WTC11 (cell line): ENCODE results near the gene SDCCAG8. TPM values are rescaled to one million over a fixed set of nuclear protein-coding genes. Genes with fewer than 3 reads are reported as not detected.

Experiments
- ATAC-seq: fragments of 200-7000 bp; cut with Tn5 transposase; 2 replicates; pipeline ENCODE4 v1.10.0; 2021; ENCODE audit warnings: mild to moderate bottlenecking, moderate library complexity
- CTCF ChIA-PET: fragments of 300-600 bp; sonication (Branson Sonifier 250); formaldehyde crosslinking; loops from one replicate; lab custom pipeline; 2021; ENCODE audit warnings: antibody characterized with exemption; lab: Charles Lee
- POLR2A ChIA-PET: fragments of 350-600 bp; sonication (Branson Sonifier 250); formaldehyde crosslinking; loops from one replicate; lab custom pipeline; 2021; ENCODE audit warnings: antibody characterized with exemption; lab: Charles Lee
- DNase-seq: peaks from one replicate; pipeline ENCODE4 v3.0.0; 2021; ENCODE audit warnings: low spot score
- H3K27ac Mint-ChIP-seq: 2 replicates; pipeline ENCODE4 v1.8.0; 2021; ENCODE audit warnings: mixed read lengths
- H3K27me3 Mint-ChIP-seq: 2 replicates; pipeline ENCODE4 v1.8.0; 2021; ENCODE audit warnings: low read depth, mild to moderate bottlenecking, moderate library complexity, mixed read lengths
- H3K36me3 Mint-ChIP-seq: 2 replicates; pipeline ENCODE4 v1.8.0; 2021; ENCODE audit warnings: mixed read lengths
- H3K4me1 Mint-ChIP-seq: 2 replicates; pipeline ENCODE4 v1.8.0; 2022; ENCODE audit warnings: mixed read lengths
- H3K4me3 Mint-ChIP-seq: 2 replicates; pipeline ENCODE4 v1.8.0; 2021; ENCODE audit warnings: mild to moderate bottlenecking, moderate library complexity, mixed read lengths
- H3K9me3 Mint-ChIP-seq: 2 replicates; pipeline ENCODE4 v1.8.0; 2021; ENCODE audit warnings: mixed read lengths
- AR ChIP-seq: fragments of 250-450 bp; sonication (Bioruptor Pico); IDR thresholded peaks from 2 replicates; pipeline ENCODE4 v1.9.0; 2021; ENCODE audit warnings: mild to moderate bottlenecking
- ATF2 ChIP-seq: sonication (generic); formaldehyde crosslinking; IDR thresholded peaks from 2 replicates; pipeline ENCODE4 v1.8.1; 2022; ENCODE audit warnings: low read depth, missing genetic modification reagents, borderline replicate concordance
- ELF4 ChIP-seq: sonication (generic); formaldehyde crosslinking; IDR thresholded peaks from 2 replicates; pipeline ENCODE4 v1.8.1; 2022; ENCODE audit warnings: low read depth, mild to moderate bottlenecking, moderate library complexity, missing genetic modification reagents
- EMX1 ChIP-seq: fragments of 250-450 bp; sonication (Bioruptor Pico); IDR thresholded peaks from 2 replicates; pipeline ENCODE4 v1.8.0; 2021; ENCODE audit warnings: mild to moderate bottlenecking
- GTF2I ChIP-seq: fragments of 250-450 bp; sonication (Bioruptor Pico); conservative IDR thresholded peaks from 2 replicates; pipeline ENCODE4 v1.4.0; 2021; ENCODE audit warnings: mild to moderate bottlenecking
- HMGXB4 ChIP-seq: sonication (generic); formaldehyde crosslinking; IDR thresholded peaks from 2 replicates; pipeline ENCODE4 v1.8.1; 2023; ENCODE audit warnings: mild to moderate bottlenecking, moderate library complexity, missing genetic modification reagents
- NFYB ChIP-seq: sonication (generic); formaldehyde crosslinking; conservative IDR thresholded peaks from 2 replicates; pipeline ENCODE4 v1.8.0; 2022; ENCODE audit warnings: low read depth, missing genetic modification reagents
- NR1H2 ChIP-seq: sonication (generic); formaldehyde crosslinking; IDR thresholded peaks from 2 replicates; pipeline ENCODE4 v1.9.0; 2021; ENCODE audit warnings: mild to moderate bottlenecking, moderate library complexity, missing genetic modification reagents
- NR3C1 ChIP-seq: sonication (generic); formaldehyde crosslinking; conservative IDR thresholded peaks from 2 replicates; pipeline ENCODE4 v1.8.1; 2023; ENCODE audit warnings: low read depth, mild to moderate bottlenecking, missing genetic modification reagents
- OVOL2 ChIP-seq: fragments of 250-450 bp; sonication (Bioruptor Pico); IDR thresholded peaks from 2 replicates; pipeline ENCODE4 v1.9.0; 2021; ENCODE audit warnings: mild to moderate bottlenecking, borderline replicate concordance
- PRRX2 ChIP-seq: fragments of 250-450 bp; sonication (Bioruptor Pico); IDR thresholded peaks from 2 replicates; pipeline ENCODE4 v1.8.0; 2021; ENCODE audit warnings: mild to moderate bottlenecking
- SMAD3 ChIP-seq: sonication (generic); formaldehyde crosslinking; IDR thresholded peaks from 2 replicates; pipeline ENCODE4 v1.8.0; 2022; ENCODE audit warnings: missing genetic modification reagents, mild to moderate bottlenecking, borderline replicate concordance
- SOX15 ChIP-seq: fragments of 250-450 bp; sonication (Bioruptor Pico); IDR thresholded peaks from 2 replicates; pipeline ENCODE4 v1.9.0; 2021; ENCODE audit warnings: mild to moderate bottlenecking
- SP1 ChIP-seq: sonication (generic); formaldehyde crosslinking; conservative IDR thresholded peaks from 2 replicates; pipeline ENCODE4 v1.8.1; 2022; ENCODE audit warnings: missing genetic modification reagents
- TP53 ChIP-seq: sonication (generic); formaldehyde crosslinking; IDR thresholded peaks from 2 replicates; pipeline ENCODE4 v1.8.1; 2023; ENCODE audit warnings: mild to moderate bottlenecking, missing genetic modification reagents
- USF1 ChIP-seq: sonication (generic); formaldehyde crosslinking; IDR thresholded peaks from 2 replicates; pipeline ENCODE4 v1.8.0; 2022; ENCODE audit warnings: mild to moderate bottlenecking, missing genetic modification reagents
- USF2 ChIP-seq: sonication (generic); formaldehyde crosslinking; IDR thresholded peaks from 2 replicates; pipeline ENCODE4 v1.8.1; 2023; ENCODE audit warnings: mild to moderate bottlenecking, missing genetic modification reagents, moderate library complexity
- ZBTB21 ChIP-seq: sonication (generic); formaldehyde crosslinking; IDR thresholded peaks from 2 replicates; pipeline ENCODE4 v1.8.1; 2023; ENCODE audit warnings: mild to moderate bottlenecking, missing genetic modification reagents, borderline replicate concordance
- ZNF232 ChIP-seq: sonication (generic); formaldehyde crosslinking; IDR thresholded peaks from 2 replicates; pipeline ENCODE4 v1.8.0; 2022; ENCODE audit warnings: mild to moderate bottlenecking, missing genetic modification reagents
- ZNF281 ChIP-seq: sonication (generic); formaldehyde crosslinking; IDR thresholded peaks from 2 replicates; pipeline ENCODE4 v1.8.0; 2023; ENCODE audit warnings: mild to moderate bottlenecking, missing genetic modification reagents
- total RNA-seq: library from RNA; stranded (reverse); gene quantifications from 3 replicates; pipeline ENCODE4 v1.2.3, GENCODE V29; 2021

Gene SDCCAG8
- total RNA-seq, 1 experiment from 2014 or later = 44.3 TPM

GRCh38 chr1:243268751-243269460, 13.1 kb downstream of the SDCCAG8 start:
- H3K4me3 Mint-ChIP-seq = no peak overlapping the region
- no peak overlapping the region for H3K27ac Mint-ChIP-seq
- H3K9me3 Mint-ChIP-seq = no peaks in the 10 kb centered on the region
- H3K4me1 Mint-ChIP-seq = peaks cover 19% of the 10 kb centered on the region
- TF ChIP-seq ATF2 (CRISPR knock-in tag) = no peak
- no peaks in the 10 kb centered on the region for H3K27me3 Mint-ChIP-seq
- peak; percentile 90 for ATAC-seq
- CTCF ChIA-PET = interaction anchor here (1.0 kb wide), 1 partner anchor 75 kb away, joined by 3 read pairs; no protein-coding TSS in a partner anchor
- POLR2A ChIA-PET = no interaction called here
- DNase-seq = no peak
- H3K36me3 Mint-ChIP-seq = no peaks in the 10 kb centered on the region

GRCh38 chr1:243269461-243269801, 13.6 kb downstream of the SDCCAG8 start:
- H3K27me3 Mint-ChIP-seq = no peaks in the 10 kb centered on the region
- no peak overlapping the region for H3K27ac Mint-ChIP-seq
- peak; percentile 11; the same call in 1 of the 2 replicates for ATAC-seq
- POLR2A ChIA-PET = no interaction called here
- no peak for DNase-seq
- TF ChIP-seq USF1 (CRISPR knock-in tag) (no peak), SP1 (no peak), SMAD3 (CRISPR knock-in tag) (no peak), NFYB (CRISPR knock-in tag) (no peak), TP53 (no peak), ELF4 (CRISPR knock-in tag) (no peak), EMX1 (no peak)
- no peak overlapping the region for H3K4me3 Mint-ChIP-seq
- H3K36me3 Mint-ChIP-seq = no peaks in the 10 kb centered on the region
- H3K4me1 Mint-ChIP-seq = peaks cover 19% of the 10 kb centered on the region
- CTCF ChIA-PET = interaction anchor here (1.0 kb wide), 1 partner anchor 75 kb away, joined by 3 read pairs; no protein-coding TSS in a partner anchor
- H3K9me3 Mint-ChIP-seq = no peaks in the 10 kb centered on the region

GRCh38 chr1:243270097-243270864, 14.4 kb downstream of the SDCCAG8 start:
- H3K4me3 Mint-ChIP-seq = no peak overlapping the region
- peak overlapping the region; percentile 43; the same call in 1 of the 2 replicates for H3K27ac Mint-ChIP-seq
- ChIA-PET CTCF (interaction anchor here (0.6 to 0.8 kb wide), 2 partner anchors 14 to 804 kb away, joined by 3 read pairs; no protein-coding TSS in a partner anchor), POLR2A (no interaction called here)
- DNase-seq (no peak), ATAC-seq (no peak)
- no peaks in the 10 kb centered on the region for H3K9me3 Mint-ChIP-seq
- H3K36me3 Mint-ChIP-seq = no peaks in the 10 kb centered on the region
- peaks cover 19% of the 10 kb centered on the region for H3K4me1 Mint-ChIP-seq
- H3K27me3 Mint-ChIP-seq = no peaks in the 10 kb centered on the region
- TF ChIP-seq PRRX2 (CRISPR knock-in tag) (no peak), NR3C1 (no peak), HMGXB4 (CRISPR knock-in tag) (no peak), OVOL2 (no peak), ZBTB21 (CRISPR knock-in tag) (no peak), USF2 (CRISPR knock-in tag) (no peak), SOX15 (no peak), ZNF232 (no peak), GTF2I (CRISPR knock-in tag) (no peak), NR1H2 (CRISPR knock-in tag) (no peak), ZNF281 (CRISPR knock-in tag) (no peak), AR (CRISPR knock-in tag) (no peak)
